ENCODE results near the gene THRB. TPM values are rescaled to one million over a fixed set of nuclear protein-coding genes. Genes with fewer than 3 reads are reported as not detected.

THRB gene
- polyA plus RNA-seq, 4 donors, result 4.1 to 26.5 (median 24.4) TPM

- DNase-seq (ENCODE audit: low read depth in 4 of 4, low spot score in 3 of 4), result no peak
These were observed 107.2 kb downstream of the THRB start for GRCh38 chr3:24387493-24387892.

DNA sequence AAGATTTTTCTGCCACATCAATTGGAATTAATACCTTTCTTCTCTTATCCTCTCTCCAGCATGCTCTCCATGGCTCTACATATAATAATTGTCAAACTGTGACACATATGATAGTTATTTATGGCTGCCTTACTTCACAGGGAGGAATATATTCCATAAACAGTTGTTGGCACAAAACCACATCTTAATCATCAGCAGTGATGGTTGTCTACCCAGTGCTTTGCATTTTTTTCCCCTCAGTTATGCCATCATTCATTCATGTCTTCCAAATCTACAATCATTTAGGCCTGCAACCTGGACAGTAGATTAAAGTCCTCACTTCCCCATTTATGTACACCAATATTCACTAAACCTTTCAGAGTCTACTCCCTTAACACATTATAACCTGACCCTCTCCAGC is 107.7 kb downstream of the THRB start:
- no peak for DNase-seq (ENCODE audit: low read depth in 4 of 4, low spot score in 3 of 4)

DNA sequence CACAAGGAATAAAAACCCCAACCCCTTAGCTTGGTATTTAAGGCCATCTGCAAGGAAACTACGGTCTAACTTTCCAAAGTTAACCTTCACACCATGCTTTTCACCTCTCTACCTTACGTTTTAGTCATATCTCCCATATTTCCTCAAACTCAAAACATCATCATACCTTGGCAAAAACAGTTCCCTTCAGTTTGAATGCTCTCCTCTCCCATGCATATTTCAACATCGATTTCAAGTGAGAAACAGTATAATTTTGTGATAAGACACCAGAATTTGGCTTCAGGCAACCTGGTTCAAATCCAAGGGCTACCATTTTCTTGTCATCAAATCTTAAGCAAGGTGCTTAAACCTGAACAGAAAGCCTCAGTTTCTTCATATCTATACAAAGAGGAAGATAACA is 108.2 kb downstream of the THRB start:
- no peak for DNase-seq (ENCODE audit: low read depth in 4 of 4, low spot score in 3 of 4)

DNA sequence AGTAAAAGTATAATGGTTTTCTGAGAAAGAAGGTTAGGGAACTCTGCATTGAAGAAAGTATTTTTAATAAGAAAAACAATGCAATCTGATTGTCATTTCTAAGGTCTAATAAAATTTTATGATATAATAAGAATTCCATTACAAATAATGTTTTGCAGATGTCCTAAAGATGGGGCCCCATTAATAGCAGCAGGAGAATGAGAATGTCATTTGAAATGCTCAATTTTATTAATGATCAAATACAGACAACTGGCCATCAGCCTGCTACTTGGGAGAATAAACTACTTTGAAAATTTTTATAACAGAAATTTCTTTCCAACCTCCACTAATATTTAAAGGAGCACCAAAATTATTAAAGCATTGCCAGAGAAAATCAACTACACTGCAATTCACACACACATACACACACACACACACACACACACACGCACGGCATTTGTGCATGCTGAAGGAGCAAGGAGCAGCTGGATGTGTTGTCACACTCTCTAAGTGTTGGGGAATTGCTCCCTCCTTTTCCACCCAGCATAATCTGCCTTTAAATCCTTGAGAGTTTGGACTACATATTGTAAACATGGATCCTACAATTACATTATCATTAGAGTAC is 109.5 kb downstream of the THRB start:
- no peak for DNase-seq (ENCODE audit: low read depth in 4 of 4, low spot score in 3 of 4)

DNA sequence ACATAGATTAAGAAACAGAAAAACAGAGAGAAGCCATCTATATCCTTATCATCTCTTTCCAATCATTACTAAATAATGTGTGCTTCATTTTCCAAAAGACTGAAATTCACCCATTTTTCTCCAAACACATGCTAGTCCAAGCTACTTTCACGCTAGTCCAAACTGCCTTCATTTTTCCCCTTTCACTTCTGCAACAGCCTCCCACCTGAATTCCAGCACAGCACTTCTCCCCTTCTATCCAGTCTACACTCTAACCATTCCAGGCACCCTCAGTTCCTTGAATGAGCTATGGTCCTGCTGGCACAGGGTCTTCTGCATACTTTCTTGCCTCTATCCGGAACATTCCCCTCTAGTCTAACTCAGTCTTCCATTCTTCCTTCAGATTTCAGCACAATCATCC is 112.0 kb downstream of the THRB start:
- no peak for DNase-seq (ENCODE audit: low read depth in 4 of 4, low spot score in 3 of 4)

- DNase-seq (ENCODE audit: low read depth in 4 of 4, low spot score in 3 of 4), result no peak
These were observed 114.7 kb downstream of the THRB start for GRCh38 chr3:24379936-24380335.

GRCh38 chr3:24378313-24378712 is 116.3 kb downstream of the THRB start:
- DNase-seq (ENCODE audit: low read depth in 4 of 4, low spot score in 3 of 4), result no peak

GRCh38 chr3:24377218-24377993 is 117.2 kb downstream of the THRB start:
- no peak for DNase-seq (ENCODE audit: low read depth in 4 of 4, low spot score in 3 of 4)

DNA sequence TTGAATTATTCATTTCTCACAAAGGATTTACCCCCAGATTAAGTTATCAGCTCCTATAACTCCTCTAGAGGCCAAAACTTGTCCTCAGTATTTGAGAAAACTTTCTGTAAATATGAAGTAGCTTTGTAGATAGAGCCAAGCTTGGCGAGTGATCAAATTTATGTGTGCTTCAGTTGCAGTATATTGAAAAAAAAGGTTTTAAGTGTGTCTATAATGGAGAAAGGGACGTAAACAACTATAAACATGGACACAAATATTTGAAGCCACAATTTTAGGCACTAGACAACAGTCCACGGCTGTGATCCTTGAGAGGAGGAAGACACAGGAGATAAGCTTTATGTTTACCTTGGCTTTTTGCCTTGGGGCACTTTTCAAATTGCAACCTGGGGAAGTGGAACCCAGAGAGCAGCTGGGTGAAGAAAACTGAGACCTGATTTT is 118.7 kb downstream of the THRB start:
- DNase-seq (ENCODE audit: low read depth in 4 of 4, low spot score in 3 of 4), result no peak

- DNase-seq (ENCODE audit: low read depth in 4 of 4, low spot score in 3 of 4), result no peak
These were observed 119.8 kb downstream of the THRB start for GRCh38 chr3:24374801-24375200.

DNA sequence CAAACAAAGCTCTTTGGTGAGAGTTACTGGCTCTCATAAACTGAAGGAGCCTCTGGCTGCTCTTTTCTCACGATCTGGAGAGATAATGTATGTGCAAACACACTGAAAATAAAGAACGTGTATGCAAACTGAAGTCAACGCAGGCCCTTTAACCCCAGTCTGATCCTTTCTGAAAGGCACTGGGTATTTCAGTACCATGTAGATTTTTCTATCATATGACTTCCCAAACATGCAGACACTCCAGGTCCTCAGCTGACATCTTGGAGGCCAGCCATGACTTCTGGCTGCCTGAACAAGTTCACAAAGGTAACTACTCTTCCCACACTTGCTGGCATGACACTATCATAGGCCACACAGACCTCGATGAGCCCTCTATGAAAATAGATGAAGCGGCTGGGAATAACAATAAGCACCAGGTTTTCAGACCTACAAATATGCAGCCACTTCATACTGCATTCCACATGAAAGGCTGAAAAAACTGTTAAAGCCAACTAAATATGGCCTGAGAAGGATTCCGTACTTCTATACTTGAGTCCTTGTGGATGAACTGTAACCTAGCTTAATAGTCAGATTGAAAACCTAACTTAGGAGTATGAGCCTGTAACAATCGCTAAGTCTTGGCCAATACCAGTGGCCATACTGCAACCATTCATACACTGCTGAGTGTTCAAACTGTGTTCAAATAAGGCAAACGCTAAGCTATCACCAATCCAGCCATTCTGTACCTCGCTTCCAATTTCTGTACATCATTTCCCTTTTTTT is 121.3 kb downstream of the THRB start:
- no peak for DNase-seq (ENCODE audit: low read depth in 4 of 4, low spot score in 3 of 4)

- DNase-seq (ENCODE audit: low read depth in 4 of 4, low spot score in 3 of 4), result no peak
These were observed 122.0 kb downstream of the THRB start for GRCh38 chr3:24372559-24373197.

DNA sequence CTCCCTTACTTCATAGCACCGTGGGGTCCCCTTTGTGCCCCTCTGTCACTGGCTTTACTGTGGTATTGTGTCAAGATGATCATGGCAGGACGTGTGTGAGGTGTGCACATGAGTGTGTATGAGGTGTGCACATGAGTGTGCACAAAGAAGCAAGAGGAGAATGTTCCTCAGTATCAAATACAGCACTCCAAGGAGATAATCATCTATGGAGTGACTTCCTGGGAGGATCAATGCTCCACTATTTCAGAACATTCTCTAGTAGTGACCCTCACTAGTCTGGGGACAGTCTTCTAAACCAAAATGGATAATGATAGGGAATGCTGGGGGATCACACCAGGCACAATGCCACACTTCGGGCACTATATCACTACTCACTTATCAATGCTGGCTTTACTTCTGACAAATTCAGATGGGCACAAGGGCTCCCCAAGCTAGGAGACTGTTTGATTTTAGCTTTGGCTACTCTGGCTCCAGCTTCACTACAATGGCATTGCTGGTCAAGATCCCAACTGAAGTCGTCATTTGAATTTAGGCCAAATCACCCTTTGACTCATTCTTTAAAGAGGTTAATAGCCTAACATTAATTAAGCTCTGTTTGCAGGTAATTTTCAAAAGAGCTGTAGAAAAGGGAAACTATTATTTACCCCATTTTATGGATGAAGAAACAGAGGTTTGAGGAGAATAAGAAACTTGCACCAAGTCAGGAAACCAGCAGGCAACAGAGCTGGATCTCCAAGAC is 124.1 kb downstream of the THRB start:
- no peak for DNase-seq (ENCODE audit: low read depth in 4 of 4, low spot score in 3 of 4)

DNA sequence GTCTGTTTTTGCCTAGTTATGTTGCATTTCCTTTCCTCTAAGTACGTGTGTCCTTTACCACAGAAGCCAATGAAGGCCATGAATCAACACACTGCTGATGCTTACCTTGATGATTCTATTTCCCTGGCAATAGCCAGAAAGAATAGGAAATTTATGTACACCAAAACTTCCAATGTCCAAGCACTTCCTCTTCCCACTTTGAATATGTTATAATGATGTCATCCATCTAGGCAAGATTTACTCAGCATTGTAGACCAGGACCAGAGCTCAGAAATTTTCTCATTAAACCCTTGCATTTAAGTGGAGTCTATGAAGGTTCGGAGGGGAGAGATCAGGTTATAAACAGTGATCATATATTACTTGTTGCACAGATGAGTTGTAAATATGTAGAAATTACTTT is 126.0 kb downstream of the THRB start:
- no peak for DNase-seq (ENCODE audit: low read depth in 4 of 4, low spot score in 3 of 4)

DNA sequence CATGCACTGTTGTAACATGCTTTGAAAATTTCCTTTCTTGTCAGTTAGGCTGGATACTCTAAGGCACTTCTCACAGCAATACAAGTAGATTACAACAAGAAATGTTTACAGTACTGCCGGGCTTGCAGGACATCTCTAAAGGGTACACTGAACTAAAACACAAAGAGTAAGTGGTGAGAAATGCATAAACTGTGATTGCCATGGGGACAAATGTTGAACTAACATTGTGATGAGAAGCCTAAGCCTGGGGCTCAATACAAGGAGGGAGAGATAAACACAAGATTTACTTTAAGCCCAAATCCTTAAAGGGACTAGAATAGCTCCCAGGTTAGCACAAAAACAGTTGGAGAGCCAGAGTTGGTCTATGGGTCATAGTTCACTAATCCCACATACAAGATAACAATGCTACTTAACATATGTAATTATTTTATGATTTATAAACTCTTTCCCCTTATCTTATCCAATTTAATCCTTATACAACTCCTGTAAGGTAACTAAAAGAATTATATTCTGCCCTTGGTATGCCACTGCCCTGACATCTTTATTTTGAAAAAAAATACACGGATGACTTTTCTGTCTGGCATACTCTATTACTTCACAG is 126.9 kb downstream of the THRB start:
- no peak for DNase-seq (ENCODE audit: low read depth in 4 of 4, low spot score in 3 of 4)

- DNase-seq (ENCODE audit: low read depth in 4 of 4, low spot score in 3 of 4), result no peak
These were observed 127.4 kb downstream of the THRB start for GRCh38 chr3:24367216-24367615.

- peak in 1 of 4 donors; percentile 53 for DNase-seq (ENCODE audit: low read depth in 4 of 4, low spot score in 3 of 4)
These were observed 129.5 kb downstream of the THRB start for GRCh38 chr3:24365168-24365567.

- DNase-seq (ENCODE audit: low read depth in 4 of 4, low spot score in 3 of 4), result no peak
These were observed 130.3 kb downstream of the THRB start for GRCh38 chr3:24364359-24364758.

DNA sequence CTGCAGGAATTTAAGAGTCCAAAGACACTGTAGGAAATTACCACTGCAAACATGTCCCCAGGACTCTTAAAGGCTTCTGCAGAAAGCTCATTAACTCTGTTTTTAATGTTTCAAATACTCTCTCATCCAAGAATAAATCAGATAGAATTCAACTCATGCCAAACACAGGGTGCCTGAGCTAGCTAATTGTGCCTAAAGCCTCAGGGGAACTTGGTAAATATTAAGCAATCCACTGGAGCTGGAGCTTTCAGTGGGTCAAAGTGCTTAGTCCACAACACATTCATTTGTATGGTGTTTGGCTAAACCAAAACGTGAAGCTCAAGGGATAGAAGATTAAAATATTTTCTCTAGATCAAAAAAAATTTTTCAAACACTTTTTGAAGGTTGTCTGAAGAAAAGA is 131.4 kb downstream of the THRB start:
- no peak for DNase-seq (ENCODE audit: low read depth in 4 of 4, low spot score in 3 of 4)

DNA sequence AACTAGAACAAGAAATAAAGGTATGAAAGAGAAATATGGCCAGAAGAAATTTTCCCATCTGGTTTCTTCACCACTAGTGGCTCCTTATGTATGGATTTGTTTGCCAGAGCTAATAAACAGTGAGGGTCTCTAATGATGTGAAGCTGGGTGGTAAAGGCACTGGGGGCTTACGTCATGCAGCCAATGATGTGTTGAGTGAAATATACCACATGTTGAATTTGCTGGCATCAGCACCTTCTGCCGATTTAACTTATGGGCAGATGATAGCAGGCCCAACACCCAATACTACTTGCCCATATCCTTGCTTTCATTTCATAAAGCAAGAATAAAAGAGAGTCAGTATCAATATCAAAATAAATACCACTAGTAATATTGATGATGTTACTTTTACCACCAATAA is 133.0 kb downstream of the THRB start:
- no peak for DNase-seq (ENCODE audit: low read depth in 4 of 4, low spot score in 3 of 4)
